Effector memory CD4-positive, alpha-beta T cell (primary cell): ENCODE data around the gene TULP4.

Experiments used
- DNase-seq, 3 donors: peaks; one replicate each; pipeline ENCODE4 v3.0.0-alpha.2; 2020
- H3K27ac ChIP-seq: 2 replicates; pipeline ENCODE4 v1.7.0; 2013; ENCODE audit warnings: mild to moderate bottlenecking, low read length, moderate library complexity; ENCODE audit not compliant: insufficient read depth, poor library complexity, severe bottlenecking
- H3K27me3 ChIP-seq: replicated peaks from 2 replicates; pipeline ENCODE4 v1.7.0; 2013; ENCODE audit warnings: mild to moderate bottlenecking, low read length; ENCODE audit not compliant: insufficient read depth, control insufficient read depth, poor library complexity, severe bottlenecking
- H3K36me3 ChIP-seq: 2 replicates; pipeline ENCODE4 v1.7.0; 2013; ENCODE audit warnings: mild to moderate bottlenecking, low read length, moderate library complexity; ENCODE audit not compliant: control insufficient read depth, insufficient read depth
- H3K4me1 ChIP-seq: 2 replicates; pipeline ENCODE4 v1.7.0; 2013; ENCODE audit warnings: low read length, mild to moderate bottlenecking; ENCODE audit not compliant: control insufficient read depth, insufficient read depth, poor library complexity, severe bottlenecking
- H3K4me3 ChIP-seq: 2 replicates; pipeline ENCODE4 v1.7.0; 2013; ENCODE audit warnings: low read length, low read depth, mild to moderate bottlenecking; ENCODE audit not compliant: insufficient read depth, poor library complexity, severe bottlenecking
- H3K9me3 ChIP-seq: 2 replicates; pipeline ENCODE4 v1.7.0; 2013; ENCODE audit warnings: mild to moderate bottlenecking, low read length, moderate library complexity; ENCODE audit not compliant: control insufficient read depth

Gene TULP4

DNA sequence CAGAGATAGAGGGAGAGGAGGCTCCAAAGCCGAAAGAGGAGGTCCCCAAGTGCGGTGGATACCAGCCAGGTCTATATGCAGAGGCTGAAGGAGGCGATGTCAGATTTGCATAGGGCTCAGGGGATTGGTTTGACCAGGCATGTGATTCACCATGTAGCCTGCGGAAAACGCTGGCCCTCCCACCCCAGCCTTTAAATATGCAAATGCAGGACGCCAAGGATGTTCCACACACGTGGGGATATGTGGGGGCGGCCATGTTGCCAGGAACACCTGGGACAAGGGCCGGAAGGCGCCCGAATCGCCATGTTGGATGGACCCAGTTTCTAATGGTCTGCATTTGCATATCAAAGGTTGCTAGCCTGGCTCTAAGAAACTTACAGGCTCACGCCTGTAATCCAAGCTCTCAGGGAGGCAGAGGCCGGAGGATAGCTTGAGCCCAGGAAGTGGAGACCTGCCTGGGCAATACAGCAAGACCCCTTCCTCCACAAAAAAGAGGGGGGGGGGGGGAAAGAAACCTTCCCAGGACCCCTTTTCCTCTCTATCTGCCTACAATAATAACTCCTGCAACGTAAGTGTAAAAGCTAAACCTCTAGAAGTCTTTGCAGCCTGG is 110.5 kb downstream of the TULP4 start:
- no peak overlapping the region for H3K27ac ChIP-seq

DNA sequence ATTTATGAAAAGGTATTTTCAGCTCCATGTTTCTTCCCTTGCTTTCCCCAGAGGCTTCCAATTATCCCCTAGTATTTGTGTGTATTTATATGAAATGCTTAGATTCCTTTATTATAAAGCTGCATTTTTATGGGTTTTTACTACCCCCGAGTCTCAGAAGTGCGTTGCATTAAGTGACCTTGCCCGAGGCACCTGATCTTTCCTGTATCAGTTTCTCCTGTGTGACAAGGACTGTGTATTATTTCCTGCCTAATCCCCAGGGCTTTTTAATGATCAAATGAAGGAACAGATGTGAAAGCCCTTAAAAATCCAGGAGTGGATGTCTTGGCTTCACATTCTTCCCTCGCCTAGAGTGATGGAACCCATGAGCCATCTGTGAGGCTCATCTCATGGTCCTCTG is 118.8 kb downstream of the TULP4 start:
- Histone ChIP-seq H3K4me1 (no peaks in the 10 kb centered on the region), H3K36me3 (peaks cover 4% of the 10 kb centered on the region), H3K9me3 (no peaks in the 10 kb centered on the region), H3K27ac (no peak overlapping the region), H3K27me3 (no peaks in the 10 kb centered on the region), H3K4me3 (no peak overlapping the region)
- no peak for DNase-seq

More for the DNA sequence above, 110.5 kb downstream of the TULP4 start:
- Histone ChIP-seq H3K4me1 (no peaks in the 10 kb centered on the region), H3K27me3 (no peaks in the 10 kb centered on the region), H3K9me3 (no peaks in the 10 kb centered on the region), H3K4me3 (no peak overlapping the region), H3K36me3 (no peaks in the 10 kb centered on the region)
- no peak for DNase-seq

DNA sequence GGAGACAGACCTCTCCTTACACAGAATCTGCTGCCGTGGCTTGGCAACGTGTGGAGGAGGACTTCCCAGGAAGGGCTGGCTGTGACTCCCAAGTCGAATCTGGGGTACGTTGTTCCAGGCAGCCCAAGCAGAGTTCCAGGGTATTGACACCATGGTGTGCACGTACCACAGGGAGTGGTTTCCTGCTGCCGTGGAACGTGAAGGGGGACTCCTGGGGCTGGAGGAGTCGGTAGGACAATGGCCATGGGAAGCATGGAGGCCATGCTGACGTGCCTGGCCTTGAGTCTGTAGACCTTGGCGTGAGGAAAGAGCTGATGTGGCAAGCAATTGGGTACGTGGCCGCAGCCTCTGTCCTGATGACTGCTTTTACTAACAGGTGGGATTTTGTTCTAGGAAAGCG is 119.3 kb downstream of the TULP4 start:
- Histone ChIP-seq H3K36me3 (peaks cover 4% of the 10 kb centered on the region), H3K27ac (no peak overlapping the region), H3K4me3 (no peak overlapping the region), H3K27me3 (no peaks in the 10 kb centered on the region), H3K4me1 (no peaks in the 10 kb centered on the region), H3K9me3 (no peaks in the 10 kb centered on the region)
- DNase-seq = no peak

DNA sequence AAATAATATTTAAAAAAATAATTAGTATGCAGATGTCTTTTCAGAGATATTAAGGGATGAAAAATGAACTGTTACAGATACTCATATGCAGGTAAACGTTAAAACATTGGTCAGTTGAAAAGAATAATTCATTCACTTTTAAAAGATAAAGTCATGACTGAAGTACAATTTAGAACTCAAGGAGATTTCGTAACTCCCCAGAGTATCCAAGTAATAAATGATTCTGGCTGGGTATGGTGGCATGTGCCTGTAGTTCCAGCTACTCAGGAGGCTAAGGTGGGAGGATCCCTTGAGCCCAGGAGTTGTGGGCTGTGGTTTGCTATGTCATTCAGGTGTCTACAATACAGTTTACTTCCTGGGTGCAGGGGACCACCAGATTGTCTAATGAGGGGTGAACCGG is 125.3 kb downstream of the TULP4 start:
- no peak for DNase-seq
- H3K27ac ChIP-seq = no peak overlapping the region
- H3K36me3 ChIP-seq = peaks cover 4% of the 10 kb centered on the region
- H3K4me3 ChIP-seq = no peak overlapping the region
- no peaks in the 10 kb centered on the region for H3K9me3 ChIP-seq
- H3K27me3 ChIP-seq = no peaks in the 10 kb centered on the region
- H3K4me1 ChIP-seq = no peaks in the 10 kb centered on the region

DNA sequence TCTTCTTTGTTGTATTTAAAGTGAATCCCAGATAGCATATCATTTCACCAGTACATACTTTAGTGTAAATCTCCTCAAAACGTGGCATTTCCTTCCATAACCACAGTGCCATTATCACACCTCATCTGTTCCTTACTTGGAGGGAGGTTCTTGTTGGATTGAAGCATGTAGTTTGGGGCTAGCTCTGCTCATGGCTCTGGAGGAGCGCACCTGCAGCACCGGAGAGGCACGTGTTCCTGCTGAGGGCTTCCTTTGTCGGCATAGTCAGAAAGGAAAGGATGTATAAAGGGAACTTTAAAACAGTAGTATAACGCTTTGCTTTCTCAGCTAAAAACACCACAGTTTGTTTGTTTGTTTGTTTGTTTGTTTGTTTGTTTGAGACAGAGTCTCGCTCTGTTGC is 126.0 kb downstream of the TULP4 start:
- peaks cover 4% of the 10 kb centered on the region for H3K36me3 ChIP-seq
- no peak overlapping the region for H3K27ac ChIP-seq
- no peak overlapping the region for H3K4me3 ChIP-seq
- H3K9me3 ChIP-seq = no peaks in the 10 kb centered on the region
- no peaks in the 10 kb centered on the region for H3K27me3 ChIP-seq
- DNase-seq = no peak
- no peaks in the 10 kb centered on the region for H3K4me1 ChIP-seq

DNA sequence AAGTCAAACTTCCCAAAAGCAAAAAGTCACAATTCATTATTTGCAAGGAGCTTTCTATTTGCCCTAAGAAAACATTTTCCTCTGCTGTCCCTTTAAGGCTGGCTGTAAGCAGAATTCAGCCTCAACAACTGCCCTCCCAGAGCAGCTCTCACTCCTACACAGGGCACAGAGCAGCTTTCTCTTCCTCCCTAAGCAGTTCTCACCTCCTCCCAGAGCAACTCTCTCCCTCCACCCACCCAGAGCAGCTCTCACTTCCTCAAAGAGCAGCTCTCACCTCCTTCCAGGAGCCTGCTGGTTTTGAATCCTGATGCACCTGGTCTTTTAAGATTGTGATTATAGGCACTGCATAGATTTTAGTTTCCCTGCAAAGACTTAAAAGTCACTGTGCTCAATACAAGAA is 127.0 kb downstream of the TULP4 start:
- H3K36me3 ChIP-seq = peaks cover 4% of the 10 kb centered on the region
- no peak overlapping the region for H3K27ac ChIP-seq
- no peak for DNase-seq
- no peaks in the 10 kb centered on the region for H3K27me3 ChIP-seq
- no peak overlapping the region for H3K4me3 ChIP-seq
- no peaks in the 10 kb centered on the region for H3K9me3 ChIP-seq
- H3K4me1 ChIP-seq = no peaks in the 10 kb centered on the region

DNA sequence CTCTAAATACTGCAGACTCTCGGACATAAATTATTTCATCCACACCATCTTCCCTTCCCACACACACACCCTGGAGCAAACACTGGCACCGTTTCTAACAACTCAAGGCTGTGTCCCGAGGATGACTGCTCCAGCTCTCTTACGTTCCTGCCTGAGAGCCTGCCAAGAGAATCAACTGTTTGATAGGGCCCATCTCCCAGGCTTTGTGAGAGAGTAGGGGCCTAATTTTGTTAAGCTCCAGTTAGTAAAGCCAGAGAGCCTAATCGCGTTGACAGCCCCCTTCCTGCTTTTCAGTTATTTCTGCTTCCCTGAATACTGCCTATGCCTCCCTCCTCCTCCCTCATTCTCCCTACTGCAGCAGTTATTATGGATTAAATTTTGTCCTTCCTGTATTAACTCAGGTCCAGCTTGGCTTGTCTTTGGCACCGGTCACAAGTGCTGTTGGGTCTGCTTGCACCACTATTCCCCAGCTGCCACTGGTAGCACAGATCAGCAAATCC is 129.5 kb downstream of the TULP4 start:
- no peaks in the 10 kb centered on the region for H3K36me3 ChIP-seq
- H3K4me3 ChIP-seq = no peak overlapping the region
- no peaks in the 10 kb centered on the region for H3K4me1 ChIP-seq
- H3K27ac ChIP-seq = no peak overlapping the region
- H3K9me3 ChIP-seq = no peaks in the 10 kb centered on the region
- no peak for DNase-seq
- no peaks in the 10 kb centered on the region for H3K27me3 ChIP-seq

DNA sequence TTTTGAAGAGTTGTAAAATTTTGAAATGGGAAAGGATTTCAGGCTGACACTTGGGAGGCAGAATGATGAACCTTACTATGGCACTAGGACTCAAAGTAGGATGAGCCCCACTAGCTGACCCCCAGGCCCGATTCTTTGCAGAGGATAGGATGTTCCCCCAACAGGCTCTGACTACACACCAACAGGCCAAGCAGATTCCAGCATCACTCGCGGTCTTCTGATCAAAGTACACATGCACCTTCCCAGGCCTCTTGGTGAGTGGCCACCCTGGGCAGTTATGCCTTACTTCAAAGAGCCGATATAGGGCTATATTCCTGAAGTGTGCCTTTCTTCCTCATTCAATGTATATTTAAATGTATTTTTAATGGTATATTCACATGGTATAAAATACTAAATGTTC is 130.0 kb downstream of the TULP4 start:
- DNase-seq = no peak
- Histone ChIP-seq H3K36me3 (no peaks in the 10 kb centered on the region), H3K27ac (no peak overlapping the region), H3K9me3 (no peaks in the 10 kb centered on the region), H3K4me3 (no peak overlapping the region), H3K27me3 (no peaks in the 10 kb centered on the region), H3K4me1 (no peaks in the 10 kb centered on the region)

DNA sequence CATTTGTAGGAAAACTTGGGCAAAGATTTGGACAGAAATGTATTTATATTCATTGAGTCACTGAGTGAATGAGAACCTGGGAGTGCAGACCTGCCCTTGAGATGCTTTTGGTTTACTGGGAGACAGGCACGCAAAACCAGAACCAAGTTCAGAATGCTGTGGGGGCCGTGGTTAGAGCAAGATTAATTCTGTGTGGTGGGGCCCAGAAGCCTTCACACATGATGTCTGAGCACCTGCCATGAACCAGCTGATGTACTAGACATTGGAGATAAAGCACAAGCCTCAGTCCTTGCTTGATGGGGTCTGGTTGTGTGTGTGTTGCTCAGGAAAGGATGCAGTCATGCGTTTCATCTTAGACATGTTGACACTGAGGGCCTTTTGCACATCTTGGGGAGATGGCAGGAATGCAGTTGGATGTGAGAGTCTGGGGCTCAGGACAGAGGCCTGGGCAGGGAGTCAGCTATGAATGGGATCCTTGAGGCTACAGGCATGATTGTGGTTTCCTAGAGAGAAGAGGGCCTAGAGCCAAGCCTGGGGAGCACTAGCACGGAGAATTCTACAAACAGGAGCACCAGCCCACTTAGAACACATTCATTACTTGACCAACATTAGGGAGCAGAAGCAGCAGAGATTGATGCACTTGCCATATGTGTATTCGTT is 133.3 kb downstream of the TULP4 start:
- Histone ChIP-seq H3K4me1 (no peaks in the 10 kb centered on the region), H3K4me3 (no peak overlapping the region), H3K36me3 (peaks cover 9% of the 10 kb centered on the region), H3K27me3 (no peaks in the 10 kb centered on the region), H3K9me3 (no peaks in the 10 kb centered on the region), H3K27ac (no peak overlapping the region)
- DNase-seq = no peak

DNA sequence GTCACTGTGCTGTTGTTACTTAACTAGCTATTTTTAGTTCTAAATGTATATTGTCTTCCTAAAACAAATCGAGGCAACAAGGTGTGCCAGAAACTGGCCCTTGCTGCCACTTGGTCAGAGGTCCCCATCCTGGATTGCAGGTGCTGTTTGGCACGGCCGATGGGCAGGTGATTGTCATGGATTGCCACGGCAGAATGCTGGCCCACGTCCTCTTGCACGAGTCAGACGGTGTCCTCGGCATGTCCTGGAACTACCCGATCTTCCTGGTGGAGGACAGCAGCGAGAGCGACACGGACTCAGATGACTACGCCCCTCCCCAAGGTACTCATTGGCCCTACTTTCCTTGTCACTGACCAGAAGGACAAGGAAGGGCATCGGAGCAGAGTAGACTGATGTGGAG is 136.6 kb downstream of the TULP4 start:
- no peak overlapping the region for H3K4me3 ChIP-seq
- no peak overlapping the region for H3K27ac ChIP-seq
- no peaks in the 10 kb centered on the region for H3K4me1 ChIP-seq
- no peak for DNase-seq
- peaks cover 24% of the 10 kb centered on the region for H3K36me3 ChIP-seq
- no peaks in the 10 kb centered on the region for H3K27me3 ChIP-seq
- H3K9me3 ChIP-seq = no peaks in the 10 kb centered on the region
